ENCODE data around the gene TNFRSF14. TPM values are rescaled to one million over a fixed set of nuclear protein-coding genes. Genes with fewer than 3 reads are reported as not detected.

The TNFRSF14 gene
- total and polyA plus RNA-seq, 2 donors (not counting 1 experiment from before 2014, with no cell fraction given): 239 to 427 TPM

GRCh38 chr1:2595812-2596529 is 39.8 kb downstream of the TNFRSF14 start:
- Mint-ChIP-seq H3K4me1 (no peaks in the 10 kb centered on the region), H3K4me3 (no peak overlapping the region), H3K27me3 (peaks cover 9% of the 10 kb centered on the region), H3K27ac (no peak overlapping the region), H3K9me3 (ENCODE audit: insufficient read depth) (peaks cover 2% of the 10 kb centered on the region)
- no peak overlapping the region for H3K4me2 ChIP-seq (replicated peaks; ENCODE audit: low read depth, low read length, poor library complexity, severe bottlenecking)
- 86% methylated on average over 31 of the region's 31 CpGs for WGBS (ENCODE audit: insufficient coverage)
- POLR2A ChIA-PET: no interaction called here
- no peak overlapping the region for H2AFZ ChIP-seq (ENCODE audit: insufficient read depth, low read depth, low read length, poor library complexity, severe bottlenecking)
- no peak for TF ChIP-seq CTCF (IDR thresholded peaks at IDR 0.05)
- no peak for TF ChIP-seq EZH2 (IDR thresholded peaks at IDR 0.05; ENCODE audit: borderline replicate concordance, insufficient read depth, low read depth, low read length, poor library complexity, severe bottlenecking)
- H3K27me3 ChIP-seq (replicated peaks in 1 of 4; ENCODE audit: control extremely low read depth in 1 of 4, control insufficient read depth in 3 of 4, insufficient read depth in 4 of 4, low read length in 3 of 4): peaks cover 0 to 19% (median under 1%) of the 10 kb centered on the region in 4 experiments
- H3K9ac ChIP-seq (ENCODE audit: low read length): no peak overlapping the region
- no peak for ATAC-seq (ENCODE audit: low read depth)
- H3K9me3 ChIP-seq (ENCODE audit: control extremely low read depth in 1 of 3, control insufficient read depth in 2 of 3, insufficient read depth in 1 of 3, low read length in 2 of 3): peaks cover 2 to 8% (median 5%) of the 10 kb centered on the region in 3 donors
- H3K79me2 ChIP-seq (ENCODE audit: control insufficient read depth, insufficient read depth, low read length): no peaks in the 10 kb centered on the region
- intact Hi-C loops (cut with micrococcal nuclease): no loop called here
- H4K20me1 ChIP-seq (ENCODE audit: control insufficient read depth, insufficient read depth, low read length, poor library complexity, severe bottlenecking): no peaks in the 10 kb centered on the region
- no peak overlapping the region for H3K27ac ChIP-seq (ENCODE audit: low read length in 2 of 2)
- DNase-seq: no peak
- no peak overlapping the region for H3K4me3 ChIP-seq (ENCODE audit: control extremely low read depth in 1 of 5, extremely low read depth in 1 of 5, insufficient read depth in 1 of 5, low read depth in 2 of 5, low read length in 4 of 5)
- no peaks in the 10 kb centered on the region for H3K36me3 ChIP-seq (replicated peaks in 1 of 2; ENCODE audit: control extremely low read depth in 1 of 2, control insufficient read depth in 1 of 2, extremely low read depth in 1 of 2, insufficient read depth in 2 of 2, low read length in 1 of 2)
- H3K4me1 ChIP-seq (ENCODE audit: control insufficient read depth in 2 of 2, insufficient read depth in 2 of 2, low read length in 2 of 2): peaks cover 0 to 4% of the 10 kb centered on the region in 2 donors
- CTCF ChIA-PET: no interaction called here

Data from B cell (primary cell).